Pancreas (tissue), 10 donors: Measurements from ENCODE around the gene PKNOX1. TPM values are rescaled to one million over a fixed set of nuclear protein-coding genes. Genes with fewer than 3 reads are reported as not detected.
"Not testable (repeated sequence)": the region's sequence is repeated elsewhere in the genome, so short reads cannot be mapped to it uniquely, and the experiment has no call there.

Source experiments
- ATAC-seq, 4 donors: fragments of 200-7000 bp; cut with Tn5 transposase; one replicate each; pipeline versions ENCODE4 v1.8.0 to v1.9.1; 2020; ENCODE audit warnings: mild to moderate bottlenecking in 4 of 4, moderate library complexity in 4 of 4
- DNase-seq, 6 donors: peaks; one replicate each; pipeline ENCODE4 v3.0.0-alpha.2; 2020
- FAIRE-seq: peaks from 2 replicates; lab custom pipeline; 2012; peaks lifted over from hg19 to GRCh38; lab: Jason Lieb, UNC
- H3K27ac ChIP-seq, 4 donors: fragments of 200-600 bp; sonication (generic); 1 replicate in 3 of 4; 2 replicates in 1 of 4; pipeline versions ENCODE4 v1.5.0 to v1.8.0; 2020
- H3K27me3 ChIP-seq, 4 donors: fragments of 200-600 bp; one replicate each; pipeline ENCODE4 v1.8.0; 2021
- H3K36me3 ChIP-seq, 3 donors: fragments of 200-600 bp; sonication (generic) in 1 of 3; one replicate each; pipeline versions ENCODE4 v1.5.0 to v1.8.0; 2020 to 2021
- H3K4me1 ChIP-seq, 3 donors: fragments of 200-600 bp; one replicate each; pipeline ENCODE4 v1.8.0; 2021
- H3K4me3 ChIP-seq, 4 donors: fragments of 200-600 bp; sonication (generic) in 2 of 4; one replicate each; pipeline versions ENCODE4 v1.5.0 to v1.8.0; 2020 to 2021
- H3K9me3 ChIP-seq, 4 donors: fragments of 200-600 bp; one replicate each; pipeline ENCODE4 v1.8.0; 2021
- CTCF ChIP-seq, 4 donors: fragments of 200-600 bp; sonication (generic) in 3 of 4; IDR thresholded peaks; one replicate each; pipeline versions ENCODE4 v1.5.0 to v1.8.0; 2021; ENCODE audit warnings: antibody characterized with exemption in 4 of 4
- WGBS, 2 donors: extraction: QIAGEN DNeasy Blood & Tissue Kit; methylation state at CpG; one replicate each; pipeline ENCODE4 v1.1.7; 2013; 5-methylcytosine and 5-hydroxymethylcytosine counted together
- intact Hi-C, 3 donors: fragments of 100-400 bp; cut with DNase I; formaldehyde crosslinking; loops; one replicate each; pipeline versions ENCODE4 v1.11.1 to v1.14.2; 2022
- polyA plus RNA-seq, 2 donors: library from polyadenylated mRNA; stranded (reverse); fragments of 200-250 nt; gene quantifications; one replicate each; pipeline ENCODE4 v1.2.3, GENCODE V29; 2013
- total RNA-seq, 6 donors: library from RNA; stranded (reverse); fragmentation: NEBNext Ultra II Directional in 4 of 6; extraction: Animal tissue kit (Norgen Biotek cat#: 25700) in 4 of 6; gene quantifications; one replicate each; pipeline versions ENCODE4 v1.2.1 to v1.2.4, GENCODE V29; 2021 to 2023
- donor health status: healthy with polysubstance abuse.
- donor health status: DM: no; HTN: no; CAD: no; lungs with moderate emphysema.
- donor health status: DM: no; HTN: no; CAD: no.
- donor health status: control.
- donor health status: control.
- donor health status: Bipolar disorder and iron deficiency.
- donor health status: DM: yes; HTN: yes; CAD: no.
- donor health status: DM: no; HTN: no; CAD: no.
- donor health status: DM: no; HTN: no; CAD: no.
- donor health status: DM: yes; HTN: yes; CAD: no.

PKNOX1 gene
- total and polyA plus RNA-seq, 8 donors = 5.2 to 10.2 (median 6.3) TPM

- DNase-seq = peak in 1 of 6 donors; percentile 30
- H3K9me3 ChIP-seq = no peaks in the 10 kb centered on the region
- no peak for ATAC-seq
- H3K4me1 ChIP-seq = peaks cover 0 to 5% (median 0%) of the 10 kb centered on the region in 3 donors
- H3K4me3 ChIP-seq = no peak overlapping the region
- no peak for TF ChIP-seq CTCF (IDR thresholded peaks at IDR 0.05)
- FAIRE-seq = no peak
- intact Hi-C loops = no loop called here
- H3K36me3 ChIP-seq = no peaks in the 10 kb centered on the region
- WGBS, 2 donors = 91 to 94% methylated on average over 13 of the region's 13 CpGs
- no peak overlapping the region for H3K27ac ChIP-seq
- H3K27me3 ChIP-seq = no peaks in the 10 kb centered on the region
Observed at GRCh38 chr21:42931560-42932235, 42.7 kb upstream of the PKNOX1 start.

DNA sequence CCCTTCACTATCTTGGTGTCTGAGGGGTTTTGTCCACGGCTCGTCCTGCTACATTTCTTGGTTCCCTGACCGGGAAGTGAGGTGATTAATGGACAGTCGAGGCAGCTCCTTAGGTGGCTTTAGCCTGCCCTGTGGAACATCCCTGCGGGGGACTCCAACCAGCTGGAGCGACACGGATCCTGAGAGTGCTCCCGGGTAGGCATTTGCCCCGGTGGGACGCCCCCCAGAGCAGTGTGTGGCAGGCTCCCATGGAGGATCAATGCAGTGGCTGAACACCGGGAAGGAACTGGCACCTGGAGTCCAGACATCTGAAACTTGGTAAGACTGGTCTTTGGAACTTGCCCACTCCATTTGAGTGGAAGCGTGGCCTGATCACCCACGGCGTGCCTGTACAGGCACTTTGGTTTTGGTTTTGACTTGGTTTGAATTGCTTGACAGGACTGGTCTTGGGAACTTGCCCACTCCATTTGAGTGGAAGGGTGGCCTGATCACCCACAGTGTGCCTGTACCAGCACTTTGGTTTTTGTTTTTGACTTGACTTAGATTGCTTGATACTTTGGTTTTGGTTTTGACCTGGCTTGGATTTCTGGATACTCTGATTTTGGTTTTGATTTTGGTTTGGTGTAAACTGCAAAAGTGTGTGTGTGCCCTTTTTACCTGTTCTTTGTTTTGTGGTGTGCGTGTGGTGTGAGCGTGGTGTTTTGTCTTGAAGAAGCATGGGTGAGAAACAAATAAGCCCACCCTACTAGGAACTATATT is 41.8 kb upstream of the PKNOX1 start:
- FAIRE-seq, ATAC-seq, H3K4me1 ChIP-seq, H3K9me3 ChIP-seq, DNase-seq, H3K4me3 ChIP-seq, H3K27me3 ChIP-seq, H3K36me3 ChIP-seq, intact Hi-C loops: not testable (repeated sequence)
- peak overlapping the region in 3 of 4 donors; percentile 31 to 52 (median 50) for H3K27ac ChIP-seq
- 92 to 95% methylated on average over 16 of the region's 16 CpGs for WGBS, 2 donors

GRCh38 chr21:42933137-42933970 is 41.0 kb upstream of the PKNOX1 start:
- 19 to 24% methylated on average over 9 of the region's 9 CpGs for WGBS, 2 donors
- H3K27ac ChIP-seq = peak overlapping the region; percentile 31 to 52 (median 44)

DNA sequence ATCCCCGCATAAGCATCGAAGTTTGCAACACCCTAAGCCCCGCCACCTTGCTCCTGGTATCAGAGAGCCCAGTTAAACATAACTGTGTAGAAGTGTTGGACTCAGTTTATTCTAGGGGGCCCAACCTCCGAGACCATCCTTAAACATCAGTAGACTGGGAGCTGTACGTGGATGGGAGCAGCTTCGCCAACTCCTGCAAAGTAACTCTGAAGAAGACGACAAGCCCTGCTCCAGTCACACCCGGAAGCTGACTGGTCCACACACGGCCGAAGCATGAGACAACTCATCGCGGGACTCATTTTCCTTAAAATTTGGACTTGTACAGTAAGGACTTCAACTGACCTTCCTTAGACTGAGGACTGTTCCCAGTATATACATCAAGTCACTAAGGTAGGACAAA is 40.4 kb upstream of the PKNOX1 start:
- H3K27me3 ChIP-seq, H3K4me3 ChIP-seq, H3K4me1 ChIP-seq, FAIRE-seq, ATAC-seq, H3K36me3 ChIP-seq, intact Hi-C loops, H3K9me3 ChIP-seq: not testable (repeated sequence)
- DNase-seq = peak in 1 of 6 donors; percentile 18
- WGBS, 2 donors = 94% methylated on average over 12 of the region's 12 CpGs
- H3K27ac ChIP-seq = peak overlapping the region in 2 of 4 donors; percentile 31 to 37

More at GRCh38 chr21:42933137-42933970, 41.0 kb upstream of the PKNOX1 start:
- H3K4me1 ChIP-seq, intact Hi-C loops, H3K27me3 ChIP-seq, FAIRE-seq, H3K9me3 ChIP-seq, H3K36me3 ChIP-seq, H3K4me3 ChIP-seq: not testable (repeated sequence)
- DNase-seq (peak in 2 of 6 donors; percentile 8 to 35), ATAC-seq (peak; percentile 41 to 72 (median 66))

DNA sequence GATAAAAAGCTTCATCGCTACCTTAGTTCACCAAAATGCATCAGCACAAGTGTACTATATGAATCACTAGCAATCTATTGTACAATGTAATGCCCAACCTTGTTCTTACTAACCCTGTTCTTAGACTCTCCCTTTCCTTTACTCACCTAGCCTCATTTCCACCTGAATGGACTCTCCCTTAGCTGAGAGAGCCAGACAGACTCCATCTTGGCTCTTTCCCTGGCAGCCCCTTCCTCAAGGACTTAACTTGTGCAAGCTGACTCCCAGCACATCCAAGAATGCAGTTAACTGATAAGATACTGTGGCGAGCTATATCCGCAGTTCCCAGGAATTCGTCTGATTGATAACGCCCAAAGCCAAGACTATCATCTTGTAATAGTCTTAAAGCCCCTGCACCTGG is 38.0 kb upstream of the PKNOX1 start:
- WGBS, 2 donors = 68 to 73% methylated on average over 5 of the region's 5 CpGs
- H3K4me3 ChIP-seq, H3K27ac ChIP-seq, DNase-seq, H3K36me3 ChIP-seq, H3K9me3 ChIP-seq, H3K27me3 ChIP-seq, ATAC-seq, intact Hi-C loops, FAIRE-seq: not testable (repeated sequence)
- H3K4me1 ChIP-seq = peaks cover 0 to 12% (median 10%) of the 10 kb centered on the region in 3 donors

DNA sequence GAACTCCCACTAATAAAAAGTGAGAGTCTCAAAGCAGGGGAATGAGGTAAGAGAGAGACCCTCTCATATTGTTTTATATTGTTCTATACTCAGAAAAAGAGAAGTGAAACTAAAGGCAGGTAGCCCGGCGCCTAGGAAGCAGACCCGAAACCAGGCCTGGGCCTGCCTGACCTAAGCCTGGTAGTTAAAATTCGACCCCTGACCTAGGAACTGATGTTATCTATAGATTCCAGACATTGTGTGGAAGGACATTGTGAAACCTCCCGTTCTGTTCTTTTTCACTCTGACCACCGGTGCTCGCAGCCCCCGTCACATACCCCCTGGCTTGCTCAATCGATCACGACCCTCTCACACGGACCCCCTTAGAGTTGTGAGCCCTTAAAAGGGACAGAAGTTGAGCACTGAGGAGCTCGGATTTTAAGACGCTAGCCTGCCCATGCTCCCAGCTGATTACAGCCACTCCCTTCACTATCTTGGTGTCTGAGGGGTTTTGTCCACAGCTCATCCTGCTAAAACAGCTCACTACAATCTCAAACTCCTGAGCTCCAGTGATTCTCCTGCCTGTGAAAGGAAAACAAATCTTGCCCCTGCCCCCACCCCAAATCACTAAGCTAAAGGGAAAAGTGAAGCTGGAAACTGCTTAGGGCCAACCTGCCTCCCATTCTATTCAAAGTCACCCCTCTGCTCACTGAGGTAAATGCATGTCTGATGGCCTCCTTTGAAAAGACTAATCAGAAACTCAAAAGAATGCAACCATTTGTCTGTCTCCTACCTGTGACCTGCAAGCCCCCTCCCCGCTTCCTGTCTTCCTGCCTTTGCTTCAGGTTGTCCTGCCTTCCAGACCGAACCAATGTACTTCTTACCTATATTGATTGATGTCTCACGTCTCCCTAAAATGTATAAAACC is 37.1 kb upstream of the PKNOX1 start:
- H3K27me3 ChIP-seq, intact Hi-C loops, FAIRE-seq, H3K27ac ChIP-seq, H3K9me3 ChIP-seq, H3K36me3 ChIP-seq, H3K4me3 ChIP-seq, DNase-seq, ATAC-seq: not testable (repeated sequence)
- H3K4me1 ChIP-seq = peaks cover 0 to 12% (median 10%) of the 10 kb centered on the region in 3 donors
- 82 to 83% methylated on average over 16 of the region's 16 CpGs for WGBS, 2 donors
